ENCODE data around the gene CGB7.
"Not testable (repeated sequence)": the region's sequence is repeated elsewhere in the genome, so short reads cannot be mapped to it uniquely, and the experiment has no call there.

Gene CGB7

DNA sequence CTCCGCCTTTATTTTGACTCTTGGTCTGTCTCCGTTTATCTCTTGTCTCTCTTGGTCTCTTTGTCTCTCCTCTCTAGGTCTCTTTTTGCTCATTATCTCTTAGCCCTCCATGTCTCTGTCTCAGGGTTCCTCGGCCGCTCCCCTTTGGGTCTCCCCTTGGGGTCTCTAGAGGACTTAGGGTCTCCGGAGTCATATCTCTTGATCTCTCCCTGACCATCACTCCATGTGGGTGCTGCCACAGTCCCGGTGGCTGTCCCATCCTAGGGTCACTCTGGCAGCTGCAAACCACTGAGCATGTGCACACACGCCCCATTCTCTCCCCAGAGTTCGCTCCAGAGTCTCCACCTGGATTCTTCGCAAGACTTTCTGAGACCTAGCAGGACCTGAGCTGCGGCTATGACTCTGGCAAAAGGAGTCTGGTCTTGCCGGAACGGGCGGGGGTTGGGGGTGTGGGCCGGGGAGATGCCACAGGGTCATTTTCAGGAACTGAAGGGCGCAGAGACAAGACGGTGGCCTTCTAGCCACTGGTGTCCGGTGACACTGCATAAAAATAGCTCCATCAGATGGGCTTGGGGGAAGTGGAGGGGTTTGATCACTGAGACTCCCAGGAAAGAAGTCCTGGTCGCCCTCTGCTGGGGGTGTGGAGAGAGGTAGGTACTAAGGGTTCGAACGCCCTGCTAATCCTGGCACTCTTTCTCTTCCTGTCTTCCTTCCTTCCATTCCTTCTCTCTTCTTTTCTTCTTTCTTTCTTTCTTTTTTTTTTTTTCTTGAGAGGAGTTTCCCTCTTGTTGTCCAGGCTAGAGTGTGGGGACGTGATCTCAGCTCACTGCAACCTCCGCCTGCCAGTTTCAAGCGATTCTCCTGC lies 16.2 kb upstream of the CGB7 start:
- no peak for DNase-seq

DNA sequence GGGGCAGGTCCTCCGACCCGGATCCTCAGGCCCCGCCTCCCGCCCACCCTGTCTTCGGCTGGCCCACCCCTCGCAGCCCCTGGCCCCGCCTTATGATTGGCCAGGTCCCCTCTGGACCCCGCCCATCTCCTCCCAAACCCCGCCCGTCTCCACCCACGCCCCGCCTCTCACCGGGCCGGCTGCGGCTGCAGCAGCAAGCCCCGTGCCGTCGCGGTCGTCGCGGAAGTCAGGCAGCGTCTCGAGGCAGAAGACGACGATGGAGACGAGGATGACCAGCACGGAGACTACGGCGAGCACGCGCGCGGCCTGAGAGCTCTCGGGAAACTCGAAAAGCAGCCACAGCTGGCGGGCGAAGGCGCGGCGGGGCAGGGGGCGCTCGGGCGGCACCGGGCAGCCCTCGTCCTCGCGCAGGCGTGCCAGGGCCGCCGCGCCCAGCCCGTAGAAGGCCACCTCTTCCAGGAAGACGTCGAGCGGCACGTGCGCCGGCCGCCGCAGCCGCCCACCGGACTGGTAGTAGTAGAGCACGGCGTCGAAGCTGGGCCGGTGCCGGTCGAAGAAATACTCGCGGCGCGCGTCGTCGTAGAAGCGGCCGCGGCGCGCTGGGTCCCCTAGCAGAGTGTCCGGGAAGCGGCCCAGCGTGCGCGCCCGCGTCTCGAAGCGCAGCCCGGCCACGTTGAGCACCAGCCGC lies 14.5 kb upstream of the CGB7 start:
- DNase-seq = no peak

DNA sequence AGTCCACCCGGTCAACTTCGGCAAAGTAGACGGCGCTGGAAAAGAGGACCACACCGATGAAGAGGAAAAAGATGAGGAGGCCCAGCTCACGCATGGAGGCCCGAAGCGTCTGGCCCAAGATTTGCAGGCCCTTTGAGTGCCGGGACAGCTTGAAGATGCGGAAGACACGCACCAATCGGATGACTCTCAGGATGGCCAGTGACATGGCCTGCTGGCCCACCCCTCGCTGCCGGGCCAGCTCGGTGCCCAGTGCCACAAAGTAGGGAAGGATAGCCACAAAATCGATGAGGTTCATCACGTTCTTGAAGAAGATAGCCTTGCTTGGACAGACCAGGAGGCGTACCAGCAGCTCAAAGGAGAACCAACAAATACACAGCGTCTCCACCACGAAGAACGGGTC lies 12.9 kb upstream of the CGB7 start:
- DNase-seq = no peak

DNA sequence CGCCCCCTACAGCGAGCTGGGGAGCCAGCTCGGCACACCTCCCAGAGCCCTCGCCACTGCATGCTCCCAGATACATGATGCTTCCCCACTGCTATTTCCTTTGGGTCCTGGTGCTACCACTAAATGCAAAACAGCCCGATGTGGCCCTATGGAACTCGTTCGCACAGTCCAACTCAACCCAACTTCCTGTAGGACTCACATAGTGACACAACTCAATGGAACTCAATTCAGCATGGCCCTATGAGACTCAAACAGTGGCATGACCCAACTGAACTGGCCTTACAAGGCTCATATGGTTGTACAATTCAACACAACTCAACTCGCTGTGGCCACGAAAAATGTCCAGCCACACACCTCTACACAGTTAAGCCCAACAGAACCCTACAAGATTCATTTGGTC lies 11.5 kb upstream of the CGB7 start:
- DNase-seq = no peak

DNA sequence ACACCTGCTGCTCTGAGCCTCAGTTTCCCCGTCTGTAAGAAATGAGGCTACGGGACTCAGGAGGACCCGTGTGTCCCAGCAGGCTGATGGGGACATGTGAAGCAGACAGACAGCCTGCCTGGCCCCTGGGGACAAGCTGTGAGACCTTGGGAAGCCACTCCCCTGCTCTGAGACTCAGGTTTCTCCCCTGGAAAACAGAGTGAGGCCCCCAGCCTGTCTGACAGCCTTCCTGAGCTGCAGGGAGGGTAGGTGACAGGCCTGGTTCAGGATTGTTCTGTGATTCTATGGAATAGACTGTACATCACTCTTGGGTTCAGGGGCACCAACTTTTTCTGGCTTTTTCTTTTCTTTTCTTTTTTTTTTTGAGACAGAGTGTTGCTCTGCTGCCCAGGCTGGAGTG lies 10.0 kb upstream of the CGB7 start:
- no peak for DNase-seq

DNA sequence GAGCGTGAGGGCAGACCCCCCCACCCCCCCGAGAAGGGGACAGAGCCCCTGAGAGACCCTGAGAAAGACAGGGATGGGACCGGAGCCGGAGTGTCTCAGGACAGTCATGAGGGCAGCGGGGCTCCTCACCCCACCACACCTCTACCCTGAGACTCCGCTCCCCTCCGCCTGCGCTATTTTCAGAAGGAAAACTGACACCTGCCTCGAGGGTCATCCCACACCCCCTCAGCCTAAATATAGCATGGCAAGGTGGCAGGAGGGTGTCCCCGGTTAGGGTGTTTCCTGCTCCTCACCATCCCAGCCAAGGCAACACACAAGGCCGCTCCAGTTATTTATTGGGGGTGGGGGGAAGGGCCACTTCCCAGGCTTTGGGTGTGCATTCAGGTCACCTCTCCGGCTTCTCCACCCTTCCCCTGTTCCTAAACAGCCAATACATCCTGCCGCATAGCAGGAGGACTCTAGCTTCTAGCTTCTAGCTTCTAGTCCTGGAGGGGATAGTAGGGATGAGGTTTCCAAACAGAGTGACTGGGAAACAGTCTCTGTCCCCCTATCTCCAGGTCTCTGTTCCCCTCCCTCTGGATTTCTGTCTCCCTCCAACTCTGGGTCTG lies 8.5 kb upstream of the CGB7 start:
- no peak for DNase-seq

DNA sequence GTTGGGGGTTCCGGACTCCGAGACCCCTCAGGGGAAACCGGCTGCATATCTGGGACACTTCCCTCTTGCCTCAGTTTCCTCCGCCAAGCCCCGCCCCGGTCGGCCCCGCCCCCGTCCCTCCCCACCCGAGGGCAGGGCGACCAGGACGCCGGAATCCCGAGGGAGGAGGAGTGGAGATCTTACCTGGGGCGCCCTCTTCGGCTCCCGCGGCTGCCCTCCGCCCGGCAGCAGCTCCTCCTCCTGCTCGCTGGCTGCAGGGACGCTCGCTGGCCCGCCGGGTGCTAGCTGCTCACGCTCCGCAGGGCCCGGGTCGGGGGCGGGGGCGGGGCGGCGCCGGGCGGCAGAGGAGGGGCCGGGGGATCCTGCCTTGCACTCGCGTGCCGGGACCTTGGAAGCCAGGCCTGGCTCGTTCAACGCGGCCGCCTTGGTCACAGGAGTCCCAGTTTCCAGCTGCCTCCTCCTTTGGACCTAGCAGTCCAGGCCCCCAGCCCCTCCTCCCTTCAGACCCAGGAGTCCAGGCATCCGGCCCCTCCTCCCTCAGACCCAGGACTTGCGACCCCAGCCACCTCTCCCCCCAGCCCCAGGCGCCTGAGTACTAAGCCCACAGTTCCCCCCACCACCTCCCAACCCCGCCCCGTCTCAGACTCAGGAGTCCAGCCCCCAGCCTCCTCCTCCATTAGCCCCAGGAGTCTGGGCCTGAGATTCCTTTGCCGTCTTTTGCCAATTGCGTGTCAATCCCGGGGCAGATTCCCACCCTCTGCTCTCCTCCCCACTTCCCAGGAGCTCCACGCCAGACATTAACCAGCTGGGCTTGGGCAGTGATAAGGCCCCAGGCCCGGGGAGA lies 7.4 kb upstream of the CGB7 start, which contains the start of gene NTF4:
TSS of gene NTF4 (minus strand) at position 51 of the 844 bp plus-strand sequence. CDS start 2,821 bp downstream, outside the sequence.
- no peak for DNase-seq

DNA sequence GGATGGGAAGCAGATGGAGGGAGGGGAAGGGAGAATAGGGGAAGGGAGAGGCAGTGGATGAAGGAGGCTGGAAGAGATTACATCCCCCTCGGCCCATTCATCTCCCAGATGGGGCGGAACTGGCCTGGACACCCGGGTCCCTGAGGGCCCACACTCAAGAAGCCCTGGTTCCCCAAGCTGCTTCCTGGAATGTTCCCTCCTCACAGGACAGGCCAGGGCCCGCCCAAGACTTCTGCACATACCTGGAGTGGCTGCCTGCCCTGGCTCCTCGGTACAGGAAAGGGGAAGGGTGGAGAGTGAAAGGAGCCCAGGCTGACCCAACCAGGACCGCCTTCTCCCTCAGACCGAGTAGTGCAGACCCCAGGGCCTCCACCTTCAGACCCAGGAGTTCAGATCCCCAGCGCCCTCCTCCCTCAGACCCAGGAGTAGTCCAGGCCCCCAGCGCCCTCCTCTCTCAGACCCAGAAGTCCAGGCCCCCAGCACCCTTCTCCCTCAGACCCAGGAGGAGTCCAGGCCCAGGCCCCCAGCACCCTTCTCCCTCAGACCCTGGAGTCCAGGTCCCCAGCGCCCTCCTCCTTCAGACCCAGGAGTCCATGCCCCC lies 6.6 kb upstream of the CGB7 start:
- no peak for DNase-seq

DNA sequence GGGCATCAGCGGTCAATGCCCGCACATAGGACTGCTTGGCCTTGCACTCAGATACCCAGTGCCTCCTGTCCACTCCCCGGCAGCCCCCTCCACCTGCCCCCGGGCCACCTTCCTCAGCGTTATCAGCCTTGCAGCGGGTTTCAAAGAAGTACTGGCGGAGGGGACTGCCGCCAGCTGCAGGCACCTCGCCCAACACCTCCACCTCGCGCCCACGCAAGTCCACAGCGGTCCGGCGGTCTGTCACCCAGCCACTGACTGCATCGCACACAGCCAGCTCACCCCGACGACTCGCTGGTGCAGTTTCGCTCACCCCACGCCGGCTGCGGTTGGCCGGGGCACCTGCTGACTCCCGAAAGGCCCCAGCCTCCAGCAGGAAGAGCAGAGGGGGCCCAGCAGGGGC lies 3.9 kb upstream of the CGB7 start:
- DNase-seq = no peak

DNA sequence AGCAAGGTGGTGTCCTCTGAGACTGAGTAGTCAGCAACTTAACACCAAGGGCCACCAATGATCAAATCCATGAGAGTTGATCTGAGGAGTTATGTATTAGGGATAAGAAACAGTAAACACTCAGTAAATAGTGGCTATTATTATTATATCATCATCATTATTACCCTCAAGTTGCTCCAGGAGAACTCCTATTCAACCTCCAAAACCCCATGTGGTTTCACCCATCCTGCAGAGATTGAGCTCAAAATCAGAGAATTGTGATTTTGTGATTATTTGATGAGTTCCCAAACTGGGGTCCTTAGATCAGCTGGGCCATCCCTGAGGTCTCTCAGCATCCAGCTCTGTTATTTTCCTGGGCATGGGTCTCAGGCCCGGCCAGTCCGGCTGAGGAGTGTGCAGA lies 3.5 kb upstream of the CGB7 start:
- DNase-seq = no peak

DNA sequence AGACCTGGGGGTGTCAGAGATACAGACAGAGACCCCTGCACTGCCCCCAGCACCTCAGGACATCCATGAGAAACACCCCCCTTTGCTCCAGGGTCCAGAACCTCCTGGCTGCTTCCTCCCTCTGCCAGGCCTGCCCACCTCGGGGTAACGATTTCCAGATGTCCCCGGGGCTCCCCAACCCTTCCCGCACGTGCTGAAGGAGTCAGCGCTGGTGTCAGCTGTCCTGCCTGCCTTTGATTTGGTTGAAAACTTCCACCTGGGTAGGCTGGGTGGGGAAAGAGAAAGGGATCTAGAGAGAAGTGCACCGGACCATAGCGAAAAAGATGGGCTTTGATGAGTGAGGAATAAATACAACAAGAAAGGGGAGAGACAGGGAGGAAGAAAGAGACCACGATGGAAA lies 1.5 kb upstream of the CGB7 start:
- DNase-seq = no peak

DNA sequence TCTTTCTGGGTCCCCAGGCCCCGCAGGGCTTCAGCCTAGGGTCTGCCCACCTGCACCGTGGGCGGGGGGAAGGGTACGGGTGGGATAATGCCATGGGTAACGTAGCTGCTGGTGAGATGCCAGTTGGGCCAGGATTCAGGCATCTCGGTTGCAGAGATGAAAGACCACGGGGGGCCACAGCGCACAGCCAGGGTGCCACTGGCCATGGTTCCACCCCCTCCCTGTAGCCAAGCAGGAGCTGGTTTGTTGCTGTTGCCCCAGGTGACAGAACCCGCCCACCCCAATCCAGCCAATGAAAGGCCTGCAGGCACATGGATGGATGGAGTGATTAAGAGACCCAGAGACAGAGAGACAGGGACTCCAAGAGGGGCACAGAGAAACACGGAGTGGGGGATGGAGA lies 1.0 kb upstream of the CGB7 start:
- DNase-seq = no peak

DNA sequence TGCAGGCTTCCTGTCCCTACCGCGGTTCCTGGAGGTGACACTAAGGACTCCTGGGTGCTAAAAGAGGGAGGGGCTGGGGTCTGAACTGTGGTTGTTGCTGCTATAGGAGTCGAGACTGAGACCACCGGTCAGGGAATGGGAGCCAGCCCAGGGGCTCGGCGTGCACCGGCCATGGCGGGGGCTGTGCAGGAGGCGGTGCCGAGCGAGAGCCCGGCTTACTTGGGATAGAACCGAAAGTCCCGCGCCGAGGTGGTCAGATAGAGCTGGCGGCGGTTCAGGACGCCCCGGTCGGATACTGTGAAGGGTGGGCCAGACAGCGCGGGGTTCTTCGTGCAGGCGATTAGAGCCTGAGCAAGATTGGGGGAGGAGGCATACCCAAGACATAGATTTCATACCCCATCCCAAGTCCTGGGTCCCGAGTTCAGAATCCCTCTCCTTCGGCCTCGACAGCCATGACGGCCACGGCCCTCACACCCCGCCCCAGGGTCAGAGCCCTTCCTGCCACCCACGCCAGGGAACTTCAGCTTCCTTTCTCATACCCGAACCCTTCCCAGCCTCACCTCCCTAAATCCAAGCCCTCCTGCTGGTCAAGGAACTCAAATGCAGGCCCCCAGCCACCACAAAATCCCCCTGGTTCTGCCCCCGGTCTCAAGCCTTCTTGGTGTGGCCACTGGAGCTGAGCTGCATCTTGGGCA lies 500 bp downstream of the CGB7 start:
- DNase-seq = not testable (repeated sequence)

DNA sequence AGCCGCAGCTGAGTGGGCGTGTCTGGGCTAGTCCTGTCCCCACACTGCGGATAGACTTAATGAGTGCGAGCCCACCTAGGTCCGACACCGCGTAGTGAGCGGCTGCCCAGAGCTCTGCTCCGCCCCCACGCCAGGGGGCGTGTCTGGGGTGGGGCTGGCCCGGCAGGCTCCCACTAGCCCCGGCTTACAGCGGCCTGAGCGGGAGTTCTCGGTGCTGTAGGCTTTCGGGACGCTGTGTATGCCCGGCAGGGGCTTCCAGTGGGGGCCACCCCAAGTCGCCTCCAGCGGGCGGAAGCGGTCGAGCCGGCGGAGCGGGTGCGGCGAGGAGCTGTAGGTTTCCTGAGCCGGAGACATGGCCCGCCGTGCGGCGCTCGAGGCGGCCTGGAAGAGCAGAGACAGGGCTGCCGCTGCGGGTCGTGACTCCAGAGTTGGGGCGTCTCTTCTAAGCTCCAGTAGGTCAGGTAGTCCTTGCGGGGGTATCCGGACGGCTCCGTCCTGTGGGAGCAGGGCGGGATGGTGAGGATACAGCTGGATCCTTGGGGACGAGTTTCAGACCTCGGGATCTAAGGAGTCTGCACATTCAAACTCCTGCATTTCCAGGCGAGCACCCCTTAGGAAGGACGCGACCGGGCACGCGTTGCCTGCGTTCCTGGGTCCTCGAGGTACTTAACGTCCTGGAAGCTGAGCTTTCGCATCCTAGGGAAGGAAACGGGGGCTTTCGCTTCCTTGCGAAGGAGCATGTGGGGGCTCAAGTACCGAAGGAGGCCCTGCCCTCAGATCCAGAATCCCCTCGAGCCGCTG lies 1.2 kb downstream of the CGB7 start:
- no peak for DNase-seq

DNA sequence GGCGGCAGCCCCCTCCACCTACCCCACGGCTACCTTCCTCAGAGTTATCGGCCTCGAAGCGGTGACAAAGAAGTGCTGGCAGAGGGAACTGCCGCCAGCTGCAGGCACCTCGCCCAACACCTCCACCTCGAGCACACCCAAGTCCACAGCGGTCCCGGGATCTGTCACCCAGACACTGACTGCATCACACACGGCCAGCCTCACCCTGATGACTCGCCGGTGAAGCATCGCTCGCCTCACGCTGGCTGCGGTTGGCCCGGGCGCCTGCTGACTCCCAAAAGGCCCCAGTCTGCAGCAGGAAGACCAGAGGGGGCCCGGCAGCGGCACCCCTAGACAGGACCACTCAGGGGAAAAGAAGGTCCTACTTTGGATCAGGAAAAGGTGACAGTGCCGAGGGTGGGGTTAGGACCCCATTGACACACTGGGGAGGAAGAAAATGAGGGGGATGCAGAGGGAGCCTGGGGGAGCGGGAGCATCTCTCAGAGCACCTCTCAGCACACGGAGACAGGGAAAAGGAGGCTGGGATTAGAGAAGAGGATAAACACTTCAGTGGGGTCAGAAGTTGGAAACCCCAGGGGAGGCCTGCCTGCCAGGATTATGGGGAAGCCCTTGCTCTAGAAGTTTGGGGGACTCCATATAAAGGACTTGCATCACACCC lies 7.0 kb downstream of the CGB7 start:
- DNase-seq = not testable (repeated sequence)

DNA sequence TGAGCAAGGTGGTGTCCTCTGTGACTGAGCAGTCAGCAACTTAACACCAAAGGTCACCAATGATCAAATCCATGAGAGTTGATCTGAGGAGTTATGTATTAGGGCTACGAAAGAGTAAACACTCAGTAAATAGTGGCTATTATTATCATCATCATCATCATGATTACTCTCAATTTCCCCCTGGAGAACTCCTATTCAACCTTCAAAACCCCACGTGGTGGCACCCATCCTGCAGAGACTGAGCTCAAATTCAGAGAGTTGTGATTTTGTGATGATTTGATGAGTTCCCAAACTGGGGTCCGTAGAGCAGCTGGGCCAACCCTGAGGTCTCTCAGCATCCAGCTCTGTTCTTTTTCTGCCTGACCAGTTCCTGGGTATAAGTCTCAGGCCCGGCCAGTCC lies 7.7 kb downstream of the CGB7 start:
- DNase-seq = not testable (repeated sequence)

DNA sequence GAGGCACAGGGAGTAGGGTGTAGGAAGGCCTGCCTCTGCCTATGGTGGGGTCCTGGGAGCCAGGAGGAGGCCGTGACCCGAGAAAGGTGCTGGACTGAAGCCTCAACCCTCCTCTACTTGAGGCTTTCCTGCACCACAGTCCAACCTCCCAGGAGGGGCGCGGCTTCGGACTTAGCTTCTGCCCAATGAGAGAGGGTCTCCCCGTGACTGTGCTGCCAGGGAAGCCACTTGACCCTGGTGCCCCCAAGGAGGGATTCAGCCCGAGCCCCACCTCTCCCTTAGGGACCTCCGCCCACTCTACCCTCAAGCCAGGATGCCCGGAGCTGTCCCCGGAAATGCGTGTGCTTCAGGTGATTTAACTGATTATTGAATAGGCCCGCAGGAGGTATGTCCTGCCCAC lies 8.5 kb downstream of the CGB7 start, which contains the start of gene CGB8:
TSS of gene CGB8 (minus strand) at position 101 of the 400 bp plus-strand sequence. CDS start 372 bp downstream, outside the sequence.
- DNase-seq = not testable (repeated sequence)

DNA sequence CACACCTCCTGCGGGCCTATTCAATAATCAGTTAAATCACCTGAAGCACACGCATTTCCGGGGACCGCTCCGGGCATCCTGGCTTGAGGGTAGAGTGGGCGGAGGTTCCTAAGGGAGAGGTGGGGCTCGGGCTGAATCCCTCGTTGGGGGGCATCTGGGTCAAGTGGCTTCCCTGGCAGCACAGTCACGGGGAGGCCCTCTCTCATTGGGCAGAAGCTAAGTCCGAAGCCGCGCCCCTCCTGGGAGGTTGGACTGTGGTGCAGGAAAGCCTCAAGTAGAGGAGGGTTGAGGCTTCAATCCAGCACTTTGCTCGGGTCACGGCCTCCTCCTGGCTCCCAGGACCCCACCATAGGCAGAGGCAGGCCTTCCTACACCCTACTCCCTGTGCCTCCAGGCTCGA lies 14.0 kb downstream of the CGB7 start, which contains the start of gene CGB5:
TSS of gene CGB5 (plus strand) at position 301 of the 400 bp plus-strand sequence. CDS start 362 bp downstream, outside the sequence.
- DNase-seq = not testable (repeated sequence)

DNA sequence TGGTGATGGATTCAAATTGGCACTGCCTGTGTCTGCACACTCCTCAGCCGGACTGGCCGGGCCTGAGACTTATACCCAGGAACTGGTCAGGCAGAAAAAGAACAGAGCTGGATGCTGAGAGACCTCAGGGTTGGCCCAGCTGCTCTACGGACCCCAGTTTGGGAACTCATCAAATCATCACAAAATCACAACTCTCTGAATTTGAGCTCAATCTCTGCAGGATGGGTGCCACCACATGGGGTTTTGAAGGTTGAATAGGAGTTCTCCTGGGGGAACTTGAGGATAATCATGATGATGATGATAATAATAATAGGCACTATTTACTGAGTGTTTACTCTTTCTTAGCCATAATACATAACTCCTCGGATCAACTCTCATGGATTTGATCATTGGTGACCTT lies 14.9 kb downstream of the CGB7 start:
- not testable (repeated sequence) for DNase-seq

DNA sequence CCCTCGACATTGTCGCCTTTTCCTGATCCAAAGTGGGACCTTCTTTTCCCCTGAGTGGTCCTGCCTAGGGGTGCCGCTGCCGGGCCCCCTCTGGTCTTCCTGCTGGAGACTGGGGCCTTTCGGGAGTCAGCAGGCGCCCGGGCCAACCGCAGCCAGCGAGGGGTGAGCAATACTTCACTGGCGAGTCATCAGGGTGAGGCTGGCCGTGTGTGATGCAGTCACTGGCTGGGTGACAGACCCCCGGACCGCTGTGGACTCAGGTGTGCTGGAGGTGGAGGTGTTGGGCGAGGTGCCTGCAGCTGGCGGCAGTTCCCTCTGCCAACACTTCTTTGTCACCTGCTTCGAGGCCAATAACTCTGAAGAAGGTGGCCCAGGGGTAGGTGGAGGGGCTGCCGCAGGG lies 15.4 kb downstream of the CGB7 start:
- DNase-seq = no peak

Data from NCI-H2107 (cell line).